Fibroblast of skin of left biceps (primary cell): ENCODE results near the gene C3orf80.
"Not testable (repeated sequence)": the region's sequence is repeated elsewhere in the genome, so short reads cannot be mapped to it uniquely, and the experiment has no call there.

Experiments
- DNase-seq, 2 experiments: peaks; one replicate each; pipeline ENCODE4 v3.0.0-alpha.2; 2013; ENCODE audit warnings: low read depth in 2 of 2

C3orf80 gene

GRCh38 chr3:160210799-160211221 is 14.4 kb upstream of the C3orf80 start:
- peak in 1 of 2 experiments; percentile 30 for DNase-seq

- no peak for DNase-seq
Measured at GRCh38 chr3:160213191-160213590, 12.0 kb upstream of the C3orf80 start.

DNA sequence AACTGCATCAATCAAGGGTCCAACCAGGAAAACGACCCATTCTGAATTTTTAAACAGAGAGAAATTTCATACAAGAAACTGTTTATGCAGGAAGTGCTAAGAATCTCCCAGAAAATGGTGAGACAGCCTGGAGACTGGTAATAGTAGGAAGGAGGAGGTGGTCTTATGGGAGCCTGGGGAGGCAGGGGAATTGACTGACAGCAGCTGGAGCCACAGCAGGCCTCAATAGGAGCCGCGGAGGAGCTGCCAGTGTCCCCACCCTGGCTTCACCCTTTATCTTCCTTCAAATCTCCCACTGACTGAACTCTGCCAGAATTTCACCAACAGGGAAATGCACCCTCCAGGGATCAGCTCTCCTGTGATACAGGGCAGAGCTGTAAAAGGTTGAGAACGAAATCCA is 7.5 kb upstream of the C3orf80 start:
- DNase-seq = no peak

- DNase-seq = no peak
Measured at GRCh38 chr3:160218136-160218535, 7.1 kb upstream of the C3orf80 start.

DNA sequence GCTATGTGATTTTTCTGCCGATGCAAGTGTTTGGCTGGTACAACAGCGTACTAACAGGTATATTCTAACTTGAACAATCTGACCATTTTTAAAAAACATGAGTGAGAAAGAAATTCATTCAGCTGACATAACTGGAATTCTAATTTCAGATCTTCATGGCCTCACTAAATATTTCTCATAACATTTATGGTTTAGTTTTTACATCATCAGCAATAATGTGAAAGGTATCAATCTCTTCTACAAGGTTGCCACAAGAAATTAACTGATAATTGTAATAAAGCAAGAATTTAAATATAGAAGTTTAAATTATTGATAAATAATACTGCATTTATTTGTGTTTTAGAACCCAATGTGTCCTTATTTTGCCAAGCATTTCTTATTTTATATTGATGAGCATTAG is 5.2 kb upstream of the C3orf80 start:
- no peak for DNase-seq

DNA sequence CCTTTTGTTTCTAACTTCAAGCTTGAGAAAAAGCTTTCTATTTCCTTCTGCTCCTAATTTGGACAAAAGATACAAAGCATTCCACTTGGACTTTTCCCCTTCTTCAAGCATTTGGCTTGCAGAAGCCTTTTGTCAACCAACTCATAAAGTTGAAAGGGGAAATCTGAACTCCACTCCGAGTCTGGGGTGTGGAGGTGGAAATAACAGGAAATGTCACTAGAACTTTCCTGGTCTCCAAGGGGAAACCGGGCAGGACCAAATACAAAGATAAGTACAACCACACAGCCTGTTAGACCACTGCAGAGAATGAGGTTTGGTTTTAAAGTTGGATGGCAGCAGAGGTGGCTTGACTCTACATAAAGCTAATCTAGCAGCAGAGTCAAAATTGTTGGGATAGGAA is 4.2 kb upstream of the C3orf80 start:
- no peak for DNase-seq

- no peak for DNase-seq
Measured at GRCh38 chr3:160224256-160224655, 966 bp upstream of the C3orf80 start.

- DNase-seq = no peak
Measured at GRCh38 chr3:160224811-160225175, 429 bp upstream of the C3orf80 start.

DNA sequence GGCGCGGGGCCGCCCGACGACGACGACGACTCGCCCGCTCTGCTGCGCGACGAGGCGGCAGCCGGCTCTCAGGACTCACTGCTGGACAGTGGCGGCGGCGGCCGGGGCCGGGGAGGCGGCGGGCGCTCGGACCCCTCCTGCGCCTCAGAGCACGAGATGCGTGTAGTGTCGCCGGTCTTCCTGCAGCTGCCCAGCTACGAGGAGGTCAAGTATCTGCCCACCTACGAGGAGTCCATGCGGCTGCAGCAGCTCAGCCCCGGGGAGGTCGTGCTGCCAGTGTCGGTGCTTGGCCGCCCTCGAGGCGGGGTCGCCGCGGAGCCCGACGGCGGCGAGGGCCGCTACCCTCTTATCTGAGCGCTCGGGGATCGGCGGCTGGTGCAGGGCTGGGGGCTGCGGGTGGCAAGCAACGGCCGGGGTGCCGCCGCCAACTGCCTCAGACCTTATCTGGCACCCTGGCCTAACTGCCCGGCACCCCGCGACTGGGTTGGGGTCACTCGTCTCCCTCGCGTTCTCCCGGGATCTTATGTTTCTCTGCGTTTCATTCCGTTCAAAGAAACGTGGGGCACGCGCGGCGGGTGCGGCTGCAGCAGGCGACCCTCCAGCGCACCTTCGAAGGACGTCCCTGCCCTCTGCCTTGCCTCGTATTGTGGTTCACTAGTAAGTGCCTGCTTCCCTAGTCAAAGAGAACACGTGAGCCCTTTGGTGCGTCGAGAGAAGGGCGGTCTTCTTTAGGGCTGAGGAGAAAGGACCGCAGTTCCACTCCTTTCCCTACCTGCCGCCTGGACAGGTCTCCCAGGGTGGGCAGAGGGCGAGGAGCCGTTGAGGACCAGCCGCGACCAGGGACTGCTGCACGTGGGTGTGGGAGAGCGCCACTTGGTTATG is 1.0 kb downstream of the C3orf80 start:
- DNase-seq = no peak

DNA sequence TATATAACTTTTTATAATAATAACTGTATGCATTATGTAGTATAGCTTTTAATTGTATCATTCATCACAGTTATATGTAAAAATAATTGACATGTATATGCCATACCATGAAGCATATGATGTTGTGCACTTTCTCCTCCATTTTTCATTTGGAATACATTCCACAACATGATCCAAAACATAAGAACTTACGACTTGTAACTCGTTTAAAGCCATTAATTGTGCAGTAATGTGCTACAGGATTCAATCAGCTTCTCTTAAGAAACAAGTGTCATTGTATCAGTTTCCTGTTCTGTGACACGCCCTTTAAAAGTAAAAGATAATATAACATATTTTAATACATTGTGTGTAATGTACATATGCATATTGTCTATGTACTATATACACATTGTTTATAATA is 2.2 kb downstream of the C3orf80 start:
- no peak for DNase-seq

GRCh38 chr3:160232014-160232413 is 6.8 kb downstream of the C3orf80 start:
- no peak for DNase-seq

- not testable (repeated sequence) for DNase-seq
Measured at GRCh38 chr3:160240719-160241118, 15.5 kb downstream of the C3orf80 start.

DNA sequence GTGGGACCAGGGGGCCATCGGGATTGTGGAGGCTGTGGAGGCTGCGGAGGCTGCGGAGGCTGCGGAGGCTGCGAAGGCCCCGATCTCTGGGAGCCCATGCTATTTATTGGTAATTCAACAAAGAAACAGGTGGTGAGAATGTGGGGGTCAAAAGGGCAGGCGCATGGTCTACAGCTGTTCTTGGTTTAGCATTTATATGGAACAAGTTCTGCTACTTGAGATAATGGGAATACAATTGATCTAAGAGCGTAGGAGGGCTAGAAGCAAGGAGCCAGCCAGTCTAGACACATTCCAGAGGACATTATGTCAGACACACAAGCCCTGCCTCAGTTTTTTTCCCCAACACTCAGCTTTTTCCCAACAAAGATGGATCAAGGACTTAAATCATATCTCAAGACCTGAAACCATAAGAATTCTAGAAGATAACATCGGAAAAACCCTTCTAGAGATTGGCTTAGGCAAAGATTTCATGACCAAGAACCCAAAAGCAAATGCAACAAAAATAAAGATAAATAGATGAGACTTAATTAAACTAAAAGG is 20.1 kb downstream of the C3orf80 start:
- no peak for DNase-seq

DNA sequence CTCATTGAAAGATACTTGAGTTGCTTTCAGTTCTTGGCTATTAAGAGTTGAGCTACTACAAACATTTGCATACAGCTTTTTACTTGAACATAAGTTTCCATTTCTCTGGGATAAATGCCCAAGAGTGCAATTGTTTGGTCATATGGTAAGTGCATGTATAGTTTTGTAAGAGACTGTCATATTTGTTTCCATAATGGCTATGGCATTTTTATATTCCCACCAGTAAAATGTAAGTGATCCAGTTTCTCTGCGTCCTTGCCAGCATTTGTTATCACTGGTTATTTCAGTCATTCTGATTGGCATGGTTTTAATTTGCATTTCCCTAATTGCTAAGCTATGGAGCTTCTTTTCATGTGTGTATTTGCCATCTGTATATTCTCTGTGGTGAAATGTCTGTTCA is 22.5 kb downstream of the C3orf80 start:
- no peak for DNase-seq

DNA sequence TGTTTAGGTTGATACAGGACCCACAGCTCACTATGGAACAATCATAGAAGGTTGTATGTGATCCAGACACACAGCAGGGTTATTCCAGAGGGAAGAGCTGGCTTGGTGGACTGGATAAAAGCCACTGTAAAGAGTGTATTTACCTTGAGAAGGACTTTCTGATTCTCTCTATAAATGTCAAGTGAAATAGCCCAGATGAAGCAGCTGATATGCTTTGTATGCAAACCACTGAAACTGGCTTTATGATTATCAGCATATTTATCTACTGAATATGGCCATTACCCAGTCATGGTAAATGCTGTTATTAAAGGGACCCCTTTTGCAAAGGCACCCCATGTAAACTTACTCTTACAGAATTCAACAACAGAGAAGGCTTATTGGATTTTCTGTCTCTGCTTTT is 28.1 kb downstream of the C3orf80 start:
- DNase-seq = no peak

DNA sequence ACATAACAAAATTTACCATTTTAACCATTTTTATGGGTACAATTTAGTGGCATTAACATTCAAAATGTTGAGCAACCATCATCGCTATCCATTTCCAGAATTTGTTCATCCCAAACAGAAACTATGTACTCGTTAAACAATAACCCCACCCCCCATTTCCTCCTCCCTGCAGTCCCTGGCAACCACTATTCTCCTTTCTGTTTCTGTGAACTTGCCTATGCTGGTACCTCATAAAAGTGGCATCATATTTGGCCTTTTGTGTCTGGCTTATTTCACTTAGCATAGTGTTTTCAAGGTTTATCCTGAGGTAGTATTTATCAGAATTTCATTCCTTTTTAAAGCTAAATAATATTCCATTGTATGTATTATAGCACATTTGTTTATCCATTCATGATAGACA is 32.4 kb downstream of the C3orf80 start:
- no peak for DNase-seq

DNA sequence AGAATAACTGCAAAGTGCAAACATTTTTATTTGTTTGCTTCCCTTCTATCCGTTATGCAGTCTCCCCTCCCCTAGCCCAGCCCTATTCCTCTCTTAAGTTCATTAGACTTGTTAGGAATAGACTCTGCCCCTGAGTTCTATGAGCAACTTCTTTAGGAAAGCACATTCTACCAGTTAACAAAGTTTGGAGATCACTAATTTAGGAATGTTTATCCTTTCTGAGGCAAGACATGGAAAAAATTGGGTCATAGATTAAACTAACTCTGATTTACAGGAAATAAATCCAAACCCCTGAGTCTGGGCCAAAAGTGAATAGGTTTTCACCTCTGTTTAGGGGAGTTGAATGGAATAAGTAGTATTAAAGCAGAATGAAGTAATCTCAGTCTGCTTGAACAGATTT is 34.4 kb downstream of the C3orf80 start:
- no peak for DNase-seq

- DNase-seq = no peak
Measured at GRCh38 chr3:160260587-160261270, 35.5 kb downstream of the C3orf80 start.

GRCh38 chr3:160265088-160265487 is 39.9 kb downstream of the C3orf80 start:
- no peak for DNase-seq
